Left lobe of liver (tissue), 2 donors: ENCODE results near the gene CSPG5. TPM values are rescaled to one million over a fixed set of nuclear protein-coding genes. Genes with fewer than 3 reads are reported as not detected.
A peak's percentile ranks its signal among the peaks of the same experiment; 100 is the strongest.

ENCODE experiments used
- ATAC-seq: fragments of 200-7000 bp; cut with Tn5 transposase; one replicate; pipeline ENCODE4 v1.9.1; 2020; ENCODE audit warnings: mild to moderate bottlenecking, moderate library complexity
- DNase-seq: peaks from one replicate; pipeline ENCODE4 v3.0.0-alpha.2; 2020; ENCODE audit warnings: low spot score
- total RNA-seq: library from RNA; stranded (reverse); gene quantifications from one replicate; pipeline ENCODE4 v1.2.1, GENCODE V29; 2021
- donor health status: DM: no; HTN: no; CAD: no; lungs with moderate emphysema.
- donor health status: DM: no; HTN: yes; CAD: no.

CSPG5 gene
- total RNA-seq, 1 donor from 2014 or later, result 0.48 TPM

GRCh38 chr3:47588587-47588986 is 9.9 kb upstream of the CSPG5 start:
- DNase-seq (no peak), ATAC-seq (no peak)

- no peak for ATAC-seq
- DNase-seq, result no peak
Observed at GRCh38 chr3:47588053-47588452, 9.4 kb upstream of the CSPG5 start.

- ATAC-seq, result no peak
- DNase-seq, result no peak
Observed at GRCh38 chr3:47586746-47587145, 8.1 kb upstream of the CSPG5 start.

- no peak for ATAC-seq
- DNase-seq, result no peak
Observed at GRCh38 chr3:47583320-47584075, 4.8 kb upstream of the CSPG5 start.

- peak; percentile 3 for ATAC-seq
- DNase-seq, result no peak
Observed at GRCh38 chr3:47581835-47582234, 3.2 kb upstream of the CSPG5 start.

GRCh38 chr3:47581422-47581821 is 2.8 kb upstream of the CSPG5 start:
- DNase-seq (peak; percentile 50), ATAC-seq (peak; percentile 42)

- ATAC-seq (no peak), DNase-seq (no peak)
Observed at GRCh38 chr3:47580481-47580880, 1.8 kb upstream of the CSPG5 start.

- ATAC-seq (no peak), DNase-seq (no peak)
Observed at GRCh38 chr3:47579875-47580274, 1.2 kb upstream of the CSPG5 start.

GRCh38 chr3:47578119-47578632 is 489 bp downstream of the CSPG5 start:
- DNase-seq (peak; percentile 56), ATAC-seq (peak; percentile 80)

- DNase-seq, result peak; percentile 48
- ATAC-seq, result peak; percentile 70
Observed at GRCh38 chr3:47577583-47578118, 1.0 kb downstream of the CSPG5 start.

- ATAC-seq, result no peak
Observed at GRCh38 chr3:47573190-47574172, 5.2 kb downstream of the CSPG5 start.

GRCh38 chr3:47571391-47572175 is 7.1 kb downstream of the CSPG5 start:
- ATAC-seq, result no peak
- no peak for DNase-seq

More at GRCh38 chr3:47573190-47574172, 5.2 kb downstream of the CSPG5 start:
- DNase-seq, result no peak

- DNase-seq (no peak), ATAC-seq (no peak)
Observed at GRCh38 chr3:47568901-47569300, 9.8 kb downstream of the CSPG5 start.

GRCh38 chr3:47567149-47567548 is 11.5 kb downstream of the CSPG5 start:
- no peak for DNase-seq
- ATAC-seq, result no peak

- no peak for ATAC-seq
- no peak for DNase-seq
Observed at GRCh38 chr3:47566667-47567066, 12.0 kb downstream of the CSPG5 start.

- no peak for DNase-seq
Observed at GRCh38 chr3:47565734-47566550, 12.7 kb downstream of the CSPG5 start.

GRCh38 chr3:47556351-47556750 is 22.3 kb downstream of the CSPG5 start:
- no peak for DNase-seq
- no peak for ATAC-seq

More at GRCh38 chr3:47565734-47566550, 12.7 kb downstream of the CSPG5 start:
- ATAC-seq, result no peak

- no peak for ATAC-seq
- no peak for DNase-seq
Observed at GRCh38 chr3:47554335-47554734, 24.3 kb downstream of the CSPG5 start.

GRCh38 chr3:47553407-47553806 is 25.3 kb downstream of the CSPG5 start:
- DNase-seq (no peak), ATAC-seq (no peak)
